Activated B cell treated with CpG ODN at 0.5 μM for 24 hours (primary cell): Measurements from ENCODE around the gene NAT9. TPM values are rescaled to one million over a fixed set of nuclear protein-coding genes. Genes with fewer than 3 reads are reported as not detected.

Experiments used
- ATAC-seq: fragments of 200-7000 bp; cut with Tn5 transposase; one replicate; pipeline ENCODE4 v1.10.0; 2021; ENCODE audit warnings: low read depth, mild to moderate bottlenecking, moderate library complexity
- CTCF ChIA-PET: fragments of 350-600 bp; sonication (Branson Sonifier 250); formaldehyde crosslinking; loops from one replicate; lab custom pipeline; 2021; ENCODE audit warnings: antibody characterized with exemption; lab: Charles Lee
- POLR2A ChIA-PET: fragments of 350-600 bp; sonication (Branson Sonifier 250); formaldehyde crosslinking; loops from one replicate; lab custom pipeline; 2021; ENCODE audit warnings: antibody characterized with exemption; lab: Charles Lee
- DNase-seq: peaks from one replicate; pipeline ENCODE4 v3.0.0; 2022
- H3K27ac Mint-ChIP-seq: one replicate; pipeline ENCODE4 v1.8.0; 2020; ENCODE audit warnings: mixed read lengths
- H3K27me3 Mint-ChIP-seq: one replicate; pipeline ENCODE4 v1.8.0; 2021; ENCODE audit warnings: mixed read lengths
- H3K36me3 Mint-ChIP-seq: one replicate; pipeline ENCODE4 v1.8.0; 2021; ENCODE audit warnings: low read depth, mixed read lengths
- H3K4me1 Mint-ChIP-seq: one replicate; pipeline ENCODE4 v1.8.0; 2021; ENCODE audit warnings: mixed read lengths
- H3K4me3 Mint-ChIP-seq: one replicate; pipeline ENCODE4 v1.8.0; 2020; ENCODE audit warnings: mild to moderate bottlenecking, mixed read lengths
- H3K9me3 Mint-ChIP-seq: one replicate; pipeline ENCODE4 v1.8.0; 2020; ENCODE audit warnings: mixed read lengths
- intact Hi-C: fragments of 100-400 bp; cut with micrococcal nuclease; formaldehyde crosslinking; loops from one replicate; pipeline ENCODE4 v1.15.1; 2024
- total RNA-seq: library from RNA; stranded (reverse); gene quantifications from 2 replicates; pipeline ENCODE4 v1.2.3, GENCODE V29; 2022
- TF ChIP-seq, protein P1 (sequence below): fragments of 200-600 bp; IDR thresholded peaks from one replicate; pipeline ENCODE4 v1.8.0; 2022; ENCODE audit warnings: antibody characterized with exemption, mild to moderate bottlenecking

Gene NAT9
- total RNA-seq, 1 donor from 2014 or later, result 79.7 TPM

DNA sequence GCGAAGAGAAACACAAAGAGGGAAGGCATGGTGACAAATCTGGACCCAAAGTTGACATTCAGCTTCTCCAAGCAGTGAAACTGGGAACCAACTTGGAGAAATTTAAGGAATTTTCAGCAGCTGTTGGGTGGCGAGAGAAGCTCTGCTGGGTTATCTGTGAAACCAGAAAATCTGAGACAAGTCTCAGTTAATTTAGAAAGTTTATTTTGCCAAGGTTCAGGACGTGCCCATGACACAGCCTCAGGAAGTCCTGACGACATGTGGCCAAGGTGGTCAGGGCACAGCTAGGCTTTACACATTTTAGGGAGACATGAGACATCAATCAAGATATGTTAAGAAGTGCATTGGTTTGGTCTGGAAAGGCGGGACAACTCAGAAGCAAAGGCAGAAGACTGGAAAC lies 52.3 kb downstream of the NAT9 start:
- Mint-ChIP-seq H3K9me3 (no peaks in the 10 kb centered on the region), H3K27me3 (no peaks in the 10 kb centered on the region), H3K4me1 (no peaks in the 10 kb centered on the region), H3K4me3 (no peak overlapping the region), H3K27ac (no peak overlapping the region), H3K36me3 (no peaks in the 10 kb centered on the region)
- ChIA-PET CTCF (no interaction called here), POLR2A (no interaction called here)
- no peak for DNase-seq
- ATAC-seq, result no peak
- intact Hi-C loops, result no loop called here
- TF ChIP-seq, protein P1, sequence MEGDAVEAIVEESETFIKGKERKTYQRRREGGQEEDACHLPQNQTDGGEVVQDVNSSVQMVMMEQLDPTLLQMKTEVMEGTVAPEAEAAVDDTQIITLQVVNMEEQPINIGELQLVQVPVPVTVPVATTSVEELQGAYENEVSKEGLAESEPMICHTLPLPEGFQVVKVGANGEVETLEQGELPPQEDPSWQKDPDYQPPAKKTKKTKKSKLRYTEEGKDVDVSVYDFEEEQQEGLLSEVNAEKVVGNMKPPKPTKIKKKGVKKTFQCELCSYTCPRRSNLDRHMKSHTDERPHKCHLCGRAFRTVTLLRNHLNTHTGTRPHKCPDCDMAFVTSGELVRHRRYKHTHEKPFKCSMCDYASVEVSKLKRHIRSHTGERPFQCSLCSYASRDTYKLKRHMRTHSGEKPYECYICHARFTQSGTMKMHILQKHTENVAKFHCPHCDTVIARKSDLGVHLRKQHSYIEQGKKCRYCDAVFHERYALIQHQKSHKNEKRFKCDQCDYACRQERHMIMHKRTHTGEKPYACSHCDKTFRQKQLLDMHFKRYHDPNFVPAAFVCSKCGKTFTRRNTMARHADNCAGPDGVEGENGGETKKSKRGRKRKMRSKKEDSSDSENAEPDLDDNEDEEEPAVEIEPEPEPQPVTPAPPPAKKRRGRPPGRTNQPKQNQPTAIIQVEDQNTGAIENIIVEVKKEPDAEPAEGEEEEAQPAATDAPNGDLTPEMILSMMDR, result no peak

DNA sequence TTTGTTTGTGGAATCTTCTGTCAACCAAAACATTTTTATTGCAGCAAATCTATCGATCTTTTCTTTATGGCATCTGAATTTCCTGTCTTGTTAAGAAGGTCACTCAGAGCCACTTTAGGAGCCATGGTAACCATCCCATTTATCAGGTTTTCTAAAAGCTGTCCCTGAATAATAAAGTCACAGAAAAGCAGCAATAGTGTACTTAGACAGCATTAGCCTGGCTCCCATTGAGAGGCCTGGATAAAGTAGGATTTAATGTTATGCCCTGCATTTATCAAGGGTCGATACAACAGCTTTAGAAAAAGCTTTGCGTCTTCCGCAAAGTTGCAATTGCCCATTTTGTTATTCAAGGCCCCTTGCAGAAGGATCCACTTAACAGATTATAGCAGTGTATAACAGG lies 53.4 kb downstream of the NAT9 start:
- intact Hi-C loops, result no loop called here
- ChIA-PET POLR2A (no interaction called here), CTCF (no interaction called here)
- Mint-ChIP-seq H3K36me3 (no peaks in the 10 kb centered on the region), H3K4me3 (no peak overlapping the region), H3K9me3 (no peaks in the 10 kb centered on the region), H3K27me3 (no peaks in the 10 kb centered on the region), H3K27ac (no peak overlapping the region), H3K4me1 (no peaks in the 10 kb centered on the region)
- ATAC-seq (no peak), DNase-seq (no peak)
- TF ChIP-seq, protein P1, result no peak

Other genes with a start within 250 kb of the NAT9 start
- gene CD300LB, start 244.9 kb downstream of the NAT9 start, total RNA-seq, result not detected in 2 replicates
- gene CD300C, start 230.2 kb downstream of the NAT9 start, total RNA-seq, result 0.16 and 0.17 TPM in 2 replicates
- not detected in 2 replicates for gene CD300H, start 208.8 kb downstream of the NAT9 start, total RNA-seq
- not detected in 2 replicates for gene CD300LD, start 184.1 kb downstream of the NAT9 start, total RNA-seq
- 0.09 and 0.29 TPM in 2 replicates for gene CD300E, start 152.6 kb downstream of the NAT9 start, total RNA-seq
- gene CD300LF, start 63.4 kb downstream of the NAT9 start, total RNA-seq, result 0.12 and 0.33 TPM in 2 replicates
- gene RAB37, start 39.1 kb downstream of the NAT9 start, total RNA-seq, result 11.0 and 11.1 TPM in 2 replicates
- gene NHERF1, start 27.7 kb downstream of the NAT9 start, total RNA-seq, result 33.3 and 34.5 TPM in 2 replicates
- gene GRIN2C, start 83.5 kb upstream of the NAT9 start, total RNA-seq, result not detected in 2 replicates
- 4.6 and 5.5 TPM in 2 replicates for gene FDXR, start 96.6 kb upstream of the NAT9 start, total RNA-seq
- not detected in 2 replicates for gene FADS6, start 117.3 kb upstream of the NAT9 start, total RNA-seq
- not detected in 2 replicates for gene USH1G, start 146.9 kb upstream of the NAT9 start, total RNA-seq
- gene OTOP2, start 147.9 kb upstream of the NAT9 start, total RNA-seq, result not detected in 2 replicates
- not detected in 2 replicates for gene OTOP3, start 159.6 kb upstream of the NAT9 start, total RNA-seq
- 1.5 and 2.1 TPM in 2 replicates for gene HID1, start 196.4 kb upstream of the NAT9 start, total RNA-seq
- gene CDR2L, start 211.3 kb upstream of the NAT9 start, total RNA-seq, result not detected in 2 replicates
- gene MRPL58, start 236.3 kb upstream of the NAT9 start, total RNA-seq, result 28.4 and 31.8 TPM in 2 replicates